RWPE2 (cell line): ENCODE data around the gene CD24.
"Not testable (repeated sequence)": the region's sequence is repeated elsewhere in the genome, so short reads cannot be mapped to it uniquely, and the experiment has no call there.

Source experiments
- ATAC-seq: fragments of 200-7000 bp; cut with Tn5 transposase; 3 replicates; pipeline ENCODE4 v1.9.1; 2021; ENCODE audit warnings: low read depth
- DNase-seq: peaks from one replicate; pipeline ENCODE4 v3.0.0-alpha.2; 2020; ENCODE audit warnings: low spot score
- H3K27ac ChIP-seq: fragments of 450-650 bp; 2 replicates; pipeline ENCODE4 v1.5.1; 2017; ENCODE audit warnings: mild to moderate bottlenecking; ENCODE audit not compliant: poor library complexity, severe bottlenecking
- H3K27me3 ChIP-seq: fragments of 250-450 bp; sonication (Bioruptor Pico); 2 replicates; pipeline ENCODE4 v1.5.1; 2021; ENCODE audit warnings: mild to moderate bottlenecking, moderate library complexity; ENCODE audit not compliant: insufficient read depth, poor library complexity, severe bottlenecking
- H3K36me3 ChIP-seq: fragments of 250-450 bp; sonication (Bioruptor Pico); 2 replicates; pipeline ENCODE4 v1.5.1; 2020; ENCODE audit warnings: low read depth, mild to moderate bottlenecking, moderate library complexity
- H3K4me1 ChIP-seq: fragments of 250-450 bp; sonication (Bioruptor Pico); 2 replicates; pipeline ENCODE4 v1.5.1; 2021; ENCODE audit warnings: mild to moderate bottlenecking, moderate library complexity; ENCODE audit not compliant: insufficient read depth, poor library complexity, severe bottlenecking
- H3K4me3 ChIP-seq: fragments of 250-450 bp; sonication (Bioruptor Pico); 2 replicates; pipeline ENCODE4 v1.5.1; 2021; ENCODE audit warnings: mild to moderate bottlenecking, moderate library complexity; ENCODE audit not compliant: severe bottlenecking
- H3K9me3 ChIP-seq: fragments of 250-450 bp; sonication (Bioruptor Pico); 2 replicates; pipeline ENCODE4 v1.5.1; 2021; ENCODE audit warnings: mild to moderate bottlenecking, moderate library complexity; ENCODE audit not compliant: severe bottlenecking
- TF ChIP-seq, protein P1 (sequence below): fragments of 450-650 bp; IDR thresholded peaks from one replicate; pipeline ENCODE4 v1.5.1; 2017; ENCODE audit warnings: mild to moderate bottlenecking, moderate library complexity; ENCODE audit not compliant: poor library complexity, severe bottlenecking

The CD24 gene, protein sequence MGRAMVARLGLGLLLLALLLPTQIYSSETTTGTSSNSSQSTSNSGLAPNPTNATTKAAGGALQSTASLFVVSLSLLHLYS

DNA sequence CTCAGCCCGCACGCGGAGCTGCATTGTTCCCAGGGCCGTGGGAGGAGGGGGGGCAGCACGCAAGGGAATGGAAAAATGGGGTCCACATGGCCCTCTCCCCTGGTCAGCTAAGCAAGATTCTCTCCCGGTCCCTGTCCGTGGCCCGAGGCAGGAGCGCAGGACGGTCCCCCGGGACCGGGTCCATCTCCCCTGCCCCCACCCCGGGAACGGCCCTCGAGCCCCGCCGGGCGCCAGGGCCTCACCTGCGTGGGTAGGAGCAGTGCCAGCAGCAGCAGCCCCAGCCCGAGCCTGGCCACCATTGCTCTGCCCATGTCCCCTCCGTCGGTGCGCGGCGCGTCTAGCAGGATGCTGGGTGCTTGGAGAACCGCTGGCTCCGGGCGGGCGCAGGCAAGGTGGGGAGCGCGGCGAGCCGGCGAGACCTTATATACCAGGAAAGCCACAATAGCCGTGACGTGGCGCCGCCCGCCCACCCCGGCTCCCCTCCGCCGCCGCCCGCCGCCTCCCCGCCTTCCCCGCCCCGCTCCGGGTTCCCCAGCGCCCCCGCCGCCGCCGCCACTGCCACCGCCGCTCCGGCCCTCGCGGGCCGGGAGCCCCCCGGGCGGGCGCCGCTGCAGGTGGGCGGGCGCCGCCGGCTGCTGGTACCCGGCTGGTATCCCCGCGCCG is at the start of gene CD24:
Gene CD24, minus strand, starts transcription at position 394 of the 663 bp plus-strand sequence. Its CDS starts 83 bp downstream, at position 311.
- ATAC-seq (peak; percentile 62), DNase-seq (peak; percentile 68)
- Histone ChIP-seq H3K27ac (peak within 1 kb of the TSS; percentile 69), H3K36me3 (peaks cover 28% of the 10 kb centered on the region), H3K4me3 (peak within 1 kb of the TSS; percentile 76), H3K9me3 (no peaks in the 10 kb centered on the region), H3K4me1 (peaks cover 13% of the 10 kb centered on the region), H3K27me3 (no peaks in the 10 kb centered on the region)
- TF ChIP-seq, protein P1, sequence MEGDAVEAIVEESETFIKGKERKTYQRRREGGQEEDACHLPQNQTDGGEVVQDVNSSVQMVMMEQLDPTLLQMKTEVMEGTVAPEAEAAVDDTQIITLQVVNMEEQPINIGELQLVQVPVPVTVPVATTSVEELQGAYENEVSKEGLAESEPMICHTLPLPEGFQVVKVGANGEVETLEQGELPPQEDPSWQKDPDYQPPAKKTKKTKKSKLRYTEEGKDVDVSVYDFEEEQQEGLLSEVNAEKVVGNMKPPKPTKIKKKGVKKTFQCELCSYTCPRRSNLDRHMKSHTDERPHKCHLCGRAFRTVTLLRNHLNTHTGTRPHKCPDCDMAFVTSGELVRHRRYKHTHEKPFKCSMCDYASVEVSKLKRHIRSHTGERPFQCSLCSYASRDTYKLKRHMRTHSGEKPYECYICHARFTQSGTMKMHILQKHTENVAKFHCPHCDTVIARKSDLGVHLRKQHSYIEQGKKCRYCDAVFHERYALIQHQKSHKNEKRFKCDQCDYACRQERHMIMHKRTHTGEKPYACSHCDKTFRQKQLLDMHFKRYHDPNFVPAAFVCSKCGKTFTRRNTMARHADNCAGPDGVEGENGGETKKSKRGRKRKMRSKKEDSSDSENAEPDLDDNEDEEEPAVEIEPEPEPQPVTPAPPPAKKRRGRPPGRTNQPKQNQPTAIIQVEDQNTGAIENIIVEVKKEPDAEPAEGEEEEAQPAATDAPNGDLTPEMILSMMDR, result no peak

DNA sequence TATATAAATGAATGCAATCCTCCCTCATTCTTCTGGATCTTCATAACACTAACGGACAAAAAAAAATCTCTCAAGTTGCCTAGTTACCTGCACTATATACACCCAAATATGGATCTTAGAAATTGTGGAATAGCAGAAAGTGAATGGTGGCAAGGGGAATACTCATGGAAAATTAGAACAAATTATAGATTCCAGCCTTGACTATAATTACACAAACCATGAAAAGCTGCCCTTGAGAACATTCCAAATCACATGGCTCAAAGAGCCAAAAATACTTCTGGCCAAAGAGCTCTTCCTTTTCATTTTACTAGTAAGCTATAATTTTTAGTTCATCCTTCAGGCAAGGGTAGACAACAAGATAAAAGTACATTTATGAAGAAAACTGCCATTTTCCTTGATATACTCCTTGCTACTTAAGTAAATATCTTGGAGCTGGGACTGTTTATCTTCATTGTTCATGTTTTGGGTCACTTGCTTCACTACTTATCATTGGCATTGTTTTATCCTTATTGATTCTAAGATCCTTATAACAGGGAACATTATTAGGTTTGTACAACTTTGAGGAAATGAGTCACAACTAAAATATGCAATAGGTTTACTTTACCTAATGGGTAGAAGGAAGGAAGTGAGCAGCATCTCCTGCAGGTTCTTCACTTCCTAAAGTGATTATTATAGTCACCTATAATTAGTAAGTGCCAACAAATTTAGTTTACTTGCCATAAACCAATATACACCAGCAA is 47.1 kb upstream of the CD24 start:
- peak overlapping the region; percentile 72 for H3K27ac ChIP-seq
- H3K9me3 ChIP-seq, result no peaks in the 10 kb centered on the region
- peaks cover 15% of the 10 kb centered on the region for H3K4me1 ChIP-seq
- TF ChIP-seq, protein P1, result no peak
- DNase-seq, result no peak
- no peaks in the 10 kb centered on the region for H3K36me3 ChIP-seq
- peak; percentile 76 for ATAC-seq
- no peaks in the 10 kb centered on the region for H3K27me3 ChIP-seq
- H3K4me3 ChIP-seq, result no peak overlapping the region

DNA sequence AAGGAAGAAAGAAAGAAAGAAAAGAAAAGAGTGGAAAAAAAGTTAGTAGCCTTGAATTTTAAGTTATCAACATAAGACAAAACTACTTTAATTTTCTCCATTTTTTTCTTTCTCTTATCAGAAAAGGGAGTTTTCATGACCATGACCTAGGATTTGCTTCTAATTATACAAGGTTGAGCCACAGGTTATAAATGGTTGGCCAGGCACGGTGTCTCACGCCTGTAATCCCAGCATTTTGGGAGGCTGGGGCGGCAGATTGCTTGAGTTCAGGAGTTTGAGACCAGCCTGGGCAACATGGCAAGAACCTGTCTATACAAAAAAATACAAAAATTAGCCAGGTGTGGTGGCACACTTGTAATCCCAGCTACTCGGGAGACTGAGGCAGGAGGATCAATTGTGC is 45.7 kb upstream of the CD24 start:
- Histone ChIP-seq H3K4me1 (peaks cover 15% of the 10 kb centered on the region), H3K27ac (no peak overlapping the region), H3K4me3 (no peak overlapping the region), H3K27me3 (no peaks in the 10 kb centered on the region), H3K36me3 (no peaks in the 10 kb centered on the region), H3K9me3 (no peaks in the 10 kb centered on the region)
- ATAC-seq, result no peak
- TF ChIP-seq, protein P1, result no peak
- no peak for DNase-seq

DNA sequence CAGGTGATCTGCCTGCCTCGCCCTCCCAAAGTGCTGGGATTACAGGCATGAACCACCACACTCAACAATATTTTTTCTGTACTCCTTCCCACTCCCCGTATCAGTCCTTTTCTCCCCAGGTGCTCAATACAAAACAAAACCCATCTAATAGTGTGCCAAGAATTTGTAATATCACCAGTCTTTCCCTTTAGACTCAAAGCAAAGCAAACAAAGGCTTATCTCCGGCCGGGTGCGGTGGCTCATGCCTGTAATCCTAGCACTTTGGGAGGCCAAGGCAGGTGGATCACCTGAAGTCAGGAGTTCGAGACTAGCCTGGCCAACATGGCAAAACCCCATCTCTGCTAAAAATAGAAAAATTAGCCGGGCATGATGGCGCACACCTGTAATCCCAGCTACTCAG is 45.1 kb upstream of the CD24 start:
- peaks cover 15% of the 10 kb centered on the region for H3K4me1 ChIP-seq
- not testable (repeated sequence) for H3K36me3 ChIP-seq, H3K27ac ChIP-seq, H3K27me3 ChIP-seq, H3K9me3 ChIP-seq, ATAC-seq, DNase-seq, H3K4me3 ChIP-seq

DNA sequence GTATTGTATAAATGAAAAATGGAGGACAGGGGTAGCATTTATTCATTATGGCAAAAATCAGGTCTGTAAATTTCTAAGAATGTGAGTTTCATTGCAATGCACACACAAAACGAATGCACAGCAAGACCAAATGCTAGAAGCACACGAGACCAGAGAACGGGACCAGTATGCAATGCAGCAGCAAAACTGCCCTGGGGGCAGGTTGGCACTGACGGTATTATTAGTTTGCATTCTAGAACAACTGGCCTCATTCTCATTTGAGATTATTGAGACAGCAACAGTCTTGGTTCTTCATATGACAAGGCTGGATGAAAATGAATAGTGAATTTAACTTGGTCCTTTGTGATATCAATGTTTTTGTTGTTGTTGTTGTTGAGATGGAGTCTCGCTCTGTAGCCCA is 44.5 kb upstream of the CD24 start:
- Histone ChIP-seq H3K9me3 (no peaks in the 10 kb centered on the region), H3K4me1 (peaks cover 15% of the 10 kb centered on the region), H3K4me3 (no peak overlapping the region), H3K36me3 (no peaks in the 10 kb centered on the region), H3K27ac (no peak overlapping the region), H3K27me3 (no peaks in the 10 kb centered on the region)
- no peak for DNase-seq
- no peak for ATAC-seq
- TF ChIP-seq, protein P1, result no peak
